HepG2 (cell line): ENCODE data around the gene ZFYVE27. TPM values are rescaled to one million over a fixed set of nuclear protein-coding genes. Genes with fewer than 3 reads are reported as not detected.

Source experiments
- ATAC-seq: fragments of 200-7000 bp; cut with Tn5 transposase; 3 replicates; pipeline ENCODE4 v1.9.1; 2020; ENCODE audit warnings: mild to moderate bottlenecking, moderate library complexity
- BruUV-seq: library from RNA; stranded (reverse); fragments of 400-500 nt; replicated peaks from 2 replicates; lab custom pipeline; 2021; lab: Mats Ljungman, UMichigan
- CTCF ChIA-PET: fragments of 300-600 bp; formaldehyde crosslinking; extraction: SDS; loops from one replicate; lab custom pipeline; 2021; ENCODE audit warnings: low total read pairs, inconsistent platforms, low intra/inter-chr PET ratio; lab: Yijun Ruan, JAX
- POLR2A ChIA-PET: fragments of 350-600 bp; sonication (Branson Sonifier 250); formaldehyde crosslinking; loops from one replicate; lab custom pipeline; 2020; ENCODE audit warnings: antibody characterized with exemption, inconsistent platforms; lab: Yijun Ruan, JAX
- DNase-seq: peaks from one replicate; pipeline ENCODE4 v3.0.0-alpha.2; 2015; ENCODE audit warnings: low spot score
- FAIRE-seq: peaks from 3 replicates; lab custom pipeline; 2011; peaks lifted over from hg19 to GRCh38; lab: Jason Lieb, UNC
- H2AFZ ChIP-seq: one replicate; pipeline ENCODE4 v1.6.1; 2011; ENCODE audit warnings: low read length, inconsistent platforms
- H3K27ac ChIP-seq: fragments of 300-600 bp; 3 replicates; pipeline ENCODE4 v1.8.0; 2011; ENCODE audit warnings: mixed run types, mild to moderate bottlenecking, mixed read lengths, low read length, inconsistent platforms; ENCODE audit not compliant: insufficient read depth; ENCODE audit errors: extremely low read length
- H3K27me3 ChIP-seq, 2 experiments: fragments of 200-600 bp in 1 of 2; 2 replicates in 1 of 2; 3 replicates in 1 of 2; pipeline versions ENCODE4 v1.6.0 to v1.8.0; 2011; ENCODE audit warnings: low read length in 2 of 2, mild to moderate bottlenecking in 2 of 2, moderate library complexity in 2 of 2, inconsistent platforms in 1 of 2; ENCODE audit not compliant: insufficient read depth in 2 of 2, control insufficient read depth in 1 of 2
- H3K36me3 ChIP-seq, 2 experiments: fragments of 200-600 bp in 1 of 2; replicated peaks in 1 of 2; 2 replicates in 1 of 2; 3 replicates in 1 of 2; pipeline versions ENCODE4 v1.5.1 to v1.8.0; 2011; ENCODE audit warnings: low read length in 2 of 2, inconsistent platforms in 1 of 2; ENCODE audit not compliant: insufficient read depth in 2 of 2, control insufficient read depth in 1 of 2
- H3K4me1 ChIP-seq: 2 replicates; pipeline ENCODE4 v1.5.1; 2012; ENCODE audit warnings: low read length, inconsistent platforms; ENCODE audit not compliant: insufficient read depth
- H3K4me2 ChIP-seq: 2 replicates; pipeline ENCODE4 v1.6.0; 2011; ENCODE audit warnings: low read depth, low read length, inconsistent platforms
- H3K4me3 ChIP-seq, 3 experiments: fragments of 200-600 bp in 1 of 3; sonication (generic), shearing (Covaris generic) in 1 of 3; replicated peaks in 1 of 3; 2 replicates each; pipeline ENCODE4 v1.5.1; 2011 to 2016; ENCODE audit warnings: low read length in 3 of 3, inconsistent platforms in 2 of 3, low read depth in 2 of 3, mild to moderate bottlenecking in 2 of 3, control low read depth in 1 of 3, mixed read lengths in 1 of 3; ENCODE audit not compliant: insufficient read depth in 1 of 3
- H3K79me2 ChIP-seq: one replicate; pipeline ENCODE4 v1.6.1; 2011; ENCODE audit warnings: low read length, inconsistent platforms; ENCODE audit not compliant: insufficient read depth
- H3K9ac ChIP-seq: 2 replicates; pipeline ENCODE4 v1.6.0; 2011; ENCODE audit warnings: mild to moderate bottlenecking, low read depth, low read length, inconsistent platforms; ENCODE audit not compliant: insufficient read depth
- H3K9me3 ChIP-seq: 2 replicates; pipeline ENCODE4 v1.5.1; 2012; ENCODE audit warnings: mild to moderate bottlenecking, low read length
- H4K20me1 ChIP-seq: 2 replicates; pipeline ENCODE4 v1.6.0; 2011; ENCODE audit warnings: inconsistent platforms, mild to moderate bottlenecking, low read length, moderate library complexity; ENCODE audit not compliant: insufficient read depth
- CTCF ChIP-seq: sonication (generic); formaldehyde crosslinking; IDR thresholded peaks from 2 replicates; pipeline ENCODE4 v1.5.0; 2020; ENCODE audit warnings: mild to moderate bottlenecking, missing genetic modification reagents, moderate library complexity
- FOXO4 ChIP-seq: sonication (generic); formaldehyde crosslinking; conservative IDR thresholded peaks from 2 replicates; pipeline ENCODE4 v1.8.1; 2023; ENCODE audit warnings: missing genetic modification reagents
- ISX ChIP-seq: sonication (generic); formaldehyde crosslinking; conservative IDR thresholded peaks from 2 replicates; pipeline ENCODE4 v1.5.0; 2020; ENCODE audit warnings: missing genetic modification reagents
- MIER3 ChIP-seq: IDR thresholded peaks from 2 replicates; pipeline ENCODE4 v1.6.1; 2016; ENCODE audit warnings: missing compliant biosample characterization, borderline replicate concordance
- MNT ChIP-seq: fragments of 450-650 bp; IDR thresholded peaks from 2 replicates; pipeline ENCODE4 v1.6.1; 2016
- NRL ChIP-seq: sonication (generic); formaldehyde crosslinking; IDR thresholded peaks from 2 replicates; pipeline ENCODE4 v1.5.0; 2020; ENCODE audit warnings: missing genetic modification reagents, mild to moderate bottlenecking, moderate library complexity, borderline replicate concordance
- RNF2 ChIP-seq: fragments of 450-650 bp; conservative IDR thresholded peaks from 2 replicates; pipeline ENCODE4 v1.6.1; 2016; ENCODE audit warnings: low read depth
- SIN3A ChIP-seq: IDR thresholded peaks from 2 replicates; pipeline ENCODE4 v1.6.1; 2011; ENCODE audit warnings: low read depth, mild to moderate bottlenecking, control low read depth, low read length, borderline replicate concordance
- SMAD3 ChIP-seq: sonication (generic); formaldehyde crosslinking; IDR thresholded peaks from 2 replicates; pipeline ENCODE4 v1.4.0; 2020; ENCODE audit warnings: missing genetic modification reagents
- SMC3 ChIP-seq: IDR thresholded peaks from 2 replicates; pipeline ENCODE4 v1.6.1; 2011; ENCODE audit warnings: low read length, improper control_type of control experiment
- TAF15 ChIP-seq: fragments of 200-400 bp; formaldehyde crosslinking; IDR thresholded peaks from one replicate; pipeline ENCODE4 v1.6.1; 2018; ENCODE audit warnings: mild to moderate bottlenecking, low read depth, low read length; ENCODE audit not compliant: poor library complexity, severe bottlenecking
- ZBTB14 ChIP-seq: sonication (generic); formaldehyde crosslinking; IDR thresholded peaks from 2 replicates; pipeline ENCODE4 v1.4.0; 2020; ENCODE audit warnings: missing genetic modification reagents
- ZNF101 ChIP-seq: sonication (generic); formaldehyde crosslinking; IDR thresholded peaks from 2 replicates; pipeline ENCODE4 v1.4.0; 2020; ENCODE audit warnings: mild to moderate bottlenecking, low read depth, missing genetic modification reagents, borderline replicate concordance
- ZNF12 ChIP-seq: sonication (generic); formaldehyde crosslinking; IDR thresholded peaks from 2 replicates; pipeline ENCODE4 v1.5.0; 2020; ENCODE audit warnings: missing genetic modification reagents
- ZNF3 ChIP-seq: IDR thresholded peaks from 2 replicates; pipeline ENCODE4 v1.7.0; 2017; ENCODE audit warnings: inconsistent platforms
- ZNF552 ChIP-seq: sonication (generic); formaldehyde crosslinking; IDR thresholded peaks from 2 replicates; pipeline ENCODE4 v1.9.0; 2022; ENCODE audit warnings: missing genetic modification reagents, mild to moderate bottlenecking, borderline replicate concordance
- ZNF674 ChIP-seq: sonication (generic); formaldehyde crosslinking; IDR thresholded peaks from 2 replicates; pipeline ENCODE4 v1.5.0; 2020; ENCODE audit warnings: low read depth, mild to moderate bottlenecking, missing genetic modification reagents
- ZNF768 ChIP-seq: sonication (generic); formaldehyde crosslinking; IDR thresholded peaks from 2 replicates; pipeline ENCODE4 v1.4.0; 2020; ENCODE audit warnings: missing genetic modification reagents
- WGBS: methylation state at CpG from one replicate; pipeline ENCODE4 v1.1.6; 2017; ENCODE audit warnings: low lambda C conversion rate; 5-methylcytosine and 5-hydroxymethylcytosine counted together
- in situ Hi-C: cut with HindIII; loops from 2 replicates; pipeline ENCODE4 v1.10.0; 2017; ENCODE audit warnings: low pct_unique_long_range_greater_than_20kb; ENCODE audit not compliant: extremely low pct_ligation_motif_present
- intact Hi-C: fragments of 100-400 bp; cut with micrococcal nuclease; formaldehyde crosslinking; loops from one replicate; pipeline ENCODE4 v1.10.0; 2022; ENCODE audit not compliant: unreplicated experiment
- polyA plus RNA-seq, 8 experiments: library from polyadenylated mRNA; depleted of rRNA in 3 of 8; stranded (reverse) in 7 of 8; unstranded in 1 of 8; fragments of >200 nt; fragmentation: Illumina TruSeq in 4 of 8; extraction: Trizol in 4 of 8; gene quantifications; 2 replicates each; pipeline versions ENCODE4 v1.2.1 to v1.2.3, GENCODE V29; 2011 to 2016; ENCODE audit warnings: low read depth in 4 of 8, missing spikeins in 1 of 8, mixed read lengths in 1 of 8; ENCODE audit not compliant: insufficient read depth in 1 of 8
- total RNA-seq, 5 experiments: library from RNA; depleted of rRNA; stranded (reverse); fragments of >200 nt; fragmentation: Illumina TruSeq; extraction: Trizol; gene quantifications; 2 replicates each; pipeline ENCODE4 v1.2.3, GENCODE V29; 2016; ENCODE audit warnings: low read depth in 1 of 5

ZFYVE27 gene
- total and polyA plus RNA-seq, 2 of the 13 experiments (the other 11 are each of a cell fraction or from before 2014, with no cell fraction given): 19.7 to 20.5 TPM

GRCh38 chr10:97734021-97734420 lies 2.9 kb upstream of the ZFYVE27 start (continued):
- TF ChIP-seq ZNF552 (CRISPR knock-in tag) (no peak), MNT (no peak), ZNF768 (no peak), SIN3A (no peak), NRL (CRISPR knock-in tag) (no peak), ZBTB14 (CRISPR knock-in tag) (no peak)

- Histone ChIP-seq H3K9ac (peak overlapping the region; percentile 37; the same call in 1 of the 2 replicates), H3K4me2 (peak overlapping the region; percentile 78), H3K27me3 (peaks cover 0 to 10% of the 10 kb centered on the region in 2 experiments; a peak in 2 of 5 replicates), H3K4me3 (peak overlapping the region in 1 of 3 experiments; percentile 91; a peak in 1 of 6 replicates), H3K4me1 (peaks cover 27% of the 10 kb centered on the region), H3K79me2 (peaks cover 34% of the 10 kb centered on the region), H4K20me1 (no peaks in the 10 kb centered on the region), H3K36me3 (peaks cover 2 to 16% of the 10 kb centered on the region in 2 experiments; a peak in 4 of 5 replicates), H3K9me3 (no peaks in the 10 kb centered on the region), H3K27ac (no peak overlapping the region), H2AFZ (peak overlapping the region; percentile 46)
- FAIRE-seq (no peak), ATAC-seq (peak; percentile 45), DNase-seq (no peak)
- no TSS peak for BruUV-seq
- POLR2A ChIA-PET: interaction anchor here (0.8 to 1.8 kb wide), 17 partner anchors 9 to 103 kb away, joined by 3 to 39 read pairs (median 5); partner anchors contain the start of genes AVPI1, MORN4 and PI4K2A
- CTCF ChIA-PET: no interaction called here
- intact Hi-C loops (no loop called here), in situ Hi-C loops (loop anchor here (5.0 kb wide), 1 partner anchor 34 kb away; no protein-coding TSS in a partner anchor)
- 74% methylated on average over 13 of the region's 13 CpGs for WGBS
- TF ChIP-seq TAF15 (no peak), SMAD3 (CRISPR knock-in tag) (no peak), SMC3 (no peak), ISX (CRISPR knock-in tag) (no peak), ZNF3 (CRISPR knock-in tag) (peak; percentile 67; the same call in 1 of the 2 replicates), MIER3 (CRISPR knock-in tag) (no peak), RNF2 (no peak), ZNF674 (CRISPR knock-in tag) (0 out of 2 replicates have a peak, but pooled peaks have one; percentile 7), ZNF101 (CRISPR knock-in tag) (no peak), FOXO4 (CRISPR knock-in tag) (no peak), CTCF (no peak), ZNF12 (CRISPR knock-in tag) (no peak)
Observed at GRCh38 chr10:97736403-97736901, 476 bp upstream of the ZFYVE27 start.
